ENCODE measurements around the gene CUL7. TPM values are rescaled to one million over a fixed set of nuclear protein-coding genes. Genes with fewer than 3 reads are reported as not detected.
A peak's percentile ranks its signal among the peaks of the same experiment; 100 is the strongest.

The CUL7 gene
- total RNA-seq = 10 to 100 TPM; 13.2 to 15.0 (median 13.3) TPM

DNA sequence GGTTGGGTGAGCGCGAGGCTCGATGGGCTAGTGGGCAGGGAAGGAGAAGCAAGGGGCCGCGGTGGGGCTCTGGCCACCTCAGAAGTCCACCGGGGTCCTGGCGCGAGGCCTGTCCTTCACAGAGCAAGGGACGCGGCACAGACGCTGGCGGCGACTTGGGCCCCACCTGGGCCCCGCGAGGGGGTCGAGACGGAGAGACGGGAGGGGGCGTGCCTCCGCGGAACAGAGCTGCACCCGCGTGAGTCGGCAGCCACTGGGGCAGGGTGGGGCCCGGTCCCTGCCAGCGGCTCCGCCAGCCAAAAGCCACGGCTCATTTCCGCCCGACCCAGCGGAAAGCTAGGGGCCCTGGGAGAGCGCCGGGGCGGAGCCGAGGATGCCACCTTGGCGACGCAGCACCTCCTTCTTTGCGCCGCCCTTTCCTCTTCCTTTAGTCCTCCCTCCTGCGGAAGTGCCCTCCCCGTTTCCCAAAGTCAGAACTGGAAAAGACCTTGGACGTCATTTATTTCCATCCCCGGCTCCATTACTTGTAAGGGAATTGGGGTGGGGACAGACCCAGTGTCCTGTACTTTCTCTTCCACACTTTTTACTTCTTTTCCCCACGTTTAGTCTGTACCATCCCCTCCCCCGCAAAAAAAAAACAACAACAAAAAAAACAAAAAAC, at the start of gene CUL7:
TSS of gene CUL7 (minus strand) at position 307 of the 661 bp plus-strand sequence. CDS start 1,063 bp downstream, outside the sequence.
- peaks cover 25% of the 10 kb centered on the region for H3K36me3 Mint-ChIP-seq (ENCODE audit: insufficient read depth)
- peak; percentile 83 for DNase-seq
- ATAC-seq = peak; percentile 100
- H3K9me3 Mint-ChIP-seq = no peaks in the 10 kb centered on the region
- peak within 1 kb of the TSS; percentile 96 for H3K4me3 Mint-ChIP-seq
- H3K27me3 Mint-ChIP-seq (ENCODE audit: low read depth) = no peaks in the 10 kb centered on the region
- peaks cover 36% of the 10 kb centered on the region for H3K4me1 Mint-ChIP-seq (ENCODE audit: low read depth)

DNA sequence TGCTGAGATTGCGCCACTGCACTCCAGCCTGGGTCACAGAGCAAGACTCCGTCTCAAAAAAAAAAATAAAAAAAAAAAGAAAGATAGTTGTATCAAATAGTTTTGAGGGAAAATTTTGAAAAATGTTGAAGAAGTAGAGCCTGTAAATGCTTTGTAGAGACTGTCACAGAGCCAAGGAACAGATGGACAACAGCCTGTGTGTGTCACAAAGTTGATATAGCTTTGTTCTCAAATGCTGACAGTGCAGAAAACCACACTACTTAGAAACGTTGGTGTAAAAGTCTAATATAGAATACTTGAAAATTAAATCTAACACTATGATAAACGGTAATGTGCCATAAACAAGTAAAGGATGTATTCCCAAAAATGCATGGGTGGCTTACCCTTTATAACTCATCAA, 47.8 kb upstream of the CUL7 start:
- Mint-ChIP-seq H3K36me3 (ENCODE audit: insufficient read depth) (no peaks in the 10 kb centered on the region), H3K9me3 (no peaks in the 10 kb centered on the region), H3K4me3 (no peak overlapping the region), H3K27me3 (ENCODE audit: low read depth) (no peaks in the 10 kb centered on the region), H3K4me1 (ENCODE audit: low read depth) (peaks cover 2% of the 10 kb centered on the region)
- DNase-seq = no peak
- ATAC-seq = no peak

DNA sequence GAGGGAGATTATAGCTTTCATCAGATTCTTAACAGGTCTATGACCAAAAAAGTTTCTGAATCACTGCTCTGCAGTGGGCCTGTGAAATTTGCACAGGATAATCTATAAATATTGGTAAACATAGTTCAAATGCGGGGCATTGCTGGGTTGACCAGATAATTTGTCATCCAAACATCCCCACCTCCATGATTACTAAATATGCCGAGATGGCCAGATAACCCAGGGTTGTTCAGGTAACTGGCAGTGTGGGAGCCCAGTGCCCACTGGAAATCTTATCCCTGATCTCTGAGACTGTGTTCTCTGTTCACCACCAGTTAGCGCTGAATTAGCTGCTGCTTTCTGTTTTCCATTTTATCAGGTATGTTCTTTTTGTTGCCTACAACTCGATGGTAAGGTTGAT, 43.9 kb upstream of the CUL7 start:
- Mint-ChIP-seq H3K9me3 (no peaks in the 10 kb centered on the region), H3K4me3 (no peak overlapping the region), H3K36me3 (ENCODE audit: insufficient read depth) (no peaks in the 10 kb centered on the region), H3K27me3 (ENCODE audit: low read depth) (no peaks in the 10 kb centered on the region), H3K4me1 (ENCODE audit: low read depth) (peaks cover 16% of the 10 kb centered on the region)
- DNase-seq = no peak
- ATAC-seq = no peak

DNA sequence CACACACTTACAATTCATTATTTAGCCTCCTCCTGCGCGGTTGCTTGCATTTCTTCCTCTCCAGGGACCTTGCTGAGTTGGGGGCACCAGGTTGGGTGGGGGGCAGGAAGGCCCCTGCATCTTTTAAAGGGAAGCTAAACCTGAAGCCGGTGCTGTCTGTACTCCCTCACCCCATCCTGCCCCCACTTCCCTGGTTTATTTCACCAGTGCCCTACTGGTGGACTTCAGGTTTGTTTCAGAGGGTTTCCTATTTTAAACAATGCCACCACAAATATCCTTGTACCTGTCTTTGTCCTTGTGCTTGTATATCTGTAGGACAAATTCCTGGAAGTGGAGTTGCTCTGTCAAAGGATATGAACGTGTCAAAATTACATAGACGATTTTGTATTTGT, 43.4 kb upstream of the CUL7 start:
- no peaks in the 10 kb centered on the region for H3K27me3 Mint-ChIP-seq (ENCODE audit: low read depth)
- peaks cover 16% of the 10 kb centered on the region for H3K4me1 Mint-ChIP-seq (ENCODE audit: low read depth)
- ATAC-seq = no peak
- H3K36me3 Mint-ChIP-seq (ENCODE audit: insufficient read depth) = no peaks in the 10 kb centered on the region
- H3K4me3 Mint-ChIP-seq = no peak overlapping the region
- no peak for DNase-seq
- no peaks in the 10 kb centered on the region for H3K9me3 Mint-ChIP-seq

DNA sequence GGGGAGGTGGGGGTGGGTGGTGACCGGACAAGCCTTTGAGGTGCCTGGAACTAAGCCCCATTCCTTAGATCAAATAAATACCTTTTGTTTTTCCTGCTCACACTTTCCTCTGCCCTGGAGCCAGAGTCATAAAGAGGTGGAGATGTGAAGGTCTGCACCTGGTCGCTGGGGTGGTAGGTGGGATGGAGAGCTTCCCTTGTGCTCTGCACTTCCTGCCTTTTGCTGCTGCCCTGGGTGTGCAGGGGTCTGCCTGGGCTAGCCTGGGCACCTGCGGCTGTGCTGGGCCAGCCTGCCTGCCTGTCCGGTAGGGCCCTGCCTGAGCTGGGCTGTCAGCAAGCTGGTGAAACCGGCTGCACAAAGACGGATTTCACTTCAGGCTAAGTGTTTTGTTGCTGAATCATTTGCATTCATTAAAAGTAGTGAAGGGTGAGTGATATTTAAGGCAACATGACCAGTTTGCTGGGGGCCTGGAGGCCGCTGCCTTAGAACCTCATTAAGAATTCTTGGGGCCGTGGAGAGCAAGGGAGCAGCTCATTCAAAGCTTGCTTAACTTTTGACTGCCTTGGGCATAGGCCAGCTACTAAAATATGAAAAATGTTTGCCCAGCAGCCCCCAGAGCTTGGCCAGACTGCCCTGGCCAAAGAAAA, 42.9 kb upstream of the CUL7 start:
- H3K36me3 Mint-ChIP-seq (ENCODE audit: insufficient read depth) = no peaks in the 10 kb centered on the region
- ATAC-seq = no peak

DNA sequence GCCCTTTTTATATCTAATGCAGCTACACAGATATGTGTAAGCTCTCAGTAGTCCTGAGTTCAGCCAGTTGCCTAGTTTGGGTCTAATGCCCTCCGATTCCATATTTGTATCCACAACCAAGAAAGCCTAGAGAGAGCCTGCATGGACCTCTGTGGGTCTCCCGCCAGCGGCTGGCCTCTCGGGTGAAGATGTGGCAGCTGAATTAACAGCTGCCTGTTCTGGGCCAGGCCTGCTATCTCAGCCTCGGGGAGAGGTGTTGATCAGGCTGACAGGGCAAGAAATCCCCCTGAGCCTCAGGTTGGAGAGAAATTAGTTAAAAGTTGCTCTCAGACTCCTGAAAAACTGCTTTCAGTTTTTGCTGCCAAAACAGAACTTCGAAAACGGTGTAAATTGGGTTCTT, 42.3 kb upstream of the CUL7 start:
- Mint-ChIP-seq H3K27me3 (ENCODE audit: low read depth) (no peaks in the 10 kb centered on the region), H3K4me1 (ENCODE audit: low read depth) (peaks cover 16% of the 10 kb centered on the region), H3K36me3 (ENCODE audit: insufficient read depth) (no peaks in the 10 kb centered on the region), H3K9me3 (no peaks in the 10 kb centered on the region), H3K4me3 (no peak overlapping the region)
- DNase-seq = no peak
- no peak for ATAC-seq

More for the DNA sequence above, 42.9 kb upstream of the CUL7 start:
- Mint-ChIP-seq H3K27me3 (ENCODE audit: low read depth) (no peaks in the 10 kb centered on the region), H3K4me3 (no peak overlapping the region), H3K4me1 (ENCODE audit: low read depth) (peaks cover 16% of the 10 kb centered on the region), H3K9me3 (no peaks in the 10 kb centered on the region)
- no peak for DNase-seq

DNA sequence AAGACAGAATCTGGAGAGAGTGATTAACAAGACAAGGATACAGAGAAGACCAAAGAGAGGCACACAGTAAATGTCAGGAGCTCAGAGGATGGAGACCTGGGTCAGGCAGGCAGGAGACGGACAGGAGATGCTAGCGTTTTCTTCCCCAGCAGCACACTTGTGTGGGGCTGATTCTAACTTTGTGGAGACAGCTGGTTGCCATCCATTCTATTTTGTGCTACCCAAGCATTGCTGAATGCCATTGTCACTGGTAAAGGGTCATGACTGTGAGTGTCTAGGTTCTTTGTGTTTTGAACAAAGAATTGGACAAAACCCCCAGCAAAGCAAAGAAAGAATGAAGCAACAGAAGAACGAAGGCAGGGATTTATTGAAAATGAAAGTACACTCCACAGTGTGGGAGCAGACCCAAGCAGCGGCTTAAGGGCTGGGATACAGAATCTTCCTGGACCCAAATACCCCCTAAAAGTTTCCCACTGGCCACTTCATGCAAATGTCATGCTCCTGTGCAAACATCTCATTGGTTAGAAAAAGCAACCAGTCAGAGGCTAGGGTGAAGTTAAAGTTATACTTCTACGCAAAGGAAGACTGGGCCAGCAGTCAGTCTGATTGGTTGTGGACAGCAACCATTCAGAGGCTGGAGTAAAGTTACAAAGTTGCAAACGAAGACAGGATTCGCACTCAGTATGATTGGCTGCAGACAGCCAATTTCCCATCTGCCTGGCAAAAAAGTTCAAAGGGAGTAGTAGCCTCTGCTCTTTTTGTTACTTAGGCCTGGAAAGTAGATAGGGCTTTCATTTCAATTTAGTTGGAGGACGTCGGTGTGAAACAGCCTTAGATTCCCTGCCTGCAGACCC, 40.0 kb upstream of the CUL7 start:
- DNase-seq (no peak), ATAC-seq (peak; percentile 23 to 38)
- no peaks in the 10 kb centered on the region for H3K36me3 Mint-ChIP-seq (ENCODE audit: insufficient read depth)
- H3K4me1 Mint-ChIP-seq (ENCODE audit: low read depth) = peaks cover 16% of the 10 kb centered on the region
- H3K4me3 Mint-ChIP-seq = peak overlapping the region; percentile 14
- no peaks in the 10 kb centered on the region for H3K27me3 Mint-ChIP-seq (ENCODE audit: low read depth)
- no peaks in the 10 kb centered on the region for H3K9me3 Mint-ChIP-seq

DNA sequence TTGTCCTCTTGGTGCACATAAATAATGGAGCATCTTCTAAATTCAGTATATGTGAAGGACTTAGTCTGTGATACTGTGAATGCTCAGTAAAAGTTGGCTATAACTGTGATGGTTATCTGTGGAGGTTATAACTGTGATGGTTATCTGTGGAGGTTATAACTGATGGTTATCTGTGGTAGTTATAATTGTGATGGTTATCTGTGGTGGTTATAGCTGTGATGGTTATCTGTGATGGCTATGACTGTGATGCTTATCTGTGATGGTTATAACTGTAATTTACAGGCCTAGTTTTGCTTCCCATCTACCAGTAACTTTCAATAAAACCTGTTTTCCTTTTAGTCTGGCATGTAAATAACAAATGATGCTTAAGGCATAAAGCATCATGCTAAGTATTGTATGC, 39.0 kb upstream of the CUL7 start:
- Mint-ChIP-seq H3K36me3 (ENCODE audit: insufficient read depth) (no peaks in the 10 kb centered on the region), H3K4me1 (ENCODE audit: low read depth) (peaks cover 16% of the 10 kb centered on the region), H3K4me3 (no peak overlapping the region), H3K27me3 (ENCODE audit: low read depth) (no peaks in the 10 kb centered on the region), H3K9me3 (no peaks in the 10 kb centered on the region)
- ATAC-seq (no peak), DNase-seq (no peak)

DNA sequence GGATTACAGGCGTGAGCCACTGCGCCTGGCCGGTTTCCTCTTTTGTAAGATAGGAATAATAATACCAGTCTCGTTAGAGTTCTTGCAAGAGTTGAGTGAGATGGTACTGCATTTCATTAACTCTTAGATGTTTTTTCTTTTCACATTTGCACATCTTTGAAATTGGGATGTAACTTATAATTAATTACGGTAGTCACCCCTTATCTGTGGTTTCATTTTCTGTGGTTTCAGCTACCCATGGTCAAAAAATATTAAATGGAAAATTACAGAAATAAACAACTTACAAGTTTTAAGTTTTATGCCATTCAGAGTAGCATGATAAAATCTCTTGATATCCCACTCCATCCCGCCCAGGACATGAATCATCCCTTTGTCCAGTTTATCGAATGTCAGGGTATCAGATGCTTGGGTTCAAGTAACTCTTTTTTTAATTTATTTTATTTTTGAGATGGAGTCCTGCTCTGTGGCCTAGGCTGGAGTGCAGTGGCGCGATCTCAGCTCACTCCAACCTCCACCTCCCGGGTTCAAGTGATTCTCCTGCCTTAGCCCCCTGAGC, 37.9 kb upstream of the CUL7 start:
- Mint-ChIP-seq H3K4me1 (ENCODE audit: low read depth) (peaks cover 16% of the 10 kb centered on the region), H3K4me3 (no peak overlapping the region), H3K36me3 (ENCODE audit: insufficient read depth) (no peaks in the 10 kb centered on the region), H3K27me3 (ENCODE audit: low read depth) (no peaks in the 10 kb centered on the region), H3K9me3 (no peaks in the 10 kb centered on the region)
- ATAC-seq (no peak), DNase-seq (no peak)

DNA sequence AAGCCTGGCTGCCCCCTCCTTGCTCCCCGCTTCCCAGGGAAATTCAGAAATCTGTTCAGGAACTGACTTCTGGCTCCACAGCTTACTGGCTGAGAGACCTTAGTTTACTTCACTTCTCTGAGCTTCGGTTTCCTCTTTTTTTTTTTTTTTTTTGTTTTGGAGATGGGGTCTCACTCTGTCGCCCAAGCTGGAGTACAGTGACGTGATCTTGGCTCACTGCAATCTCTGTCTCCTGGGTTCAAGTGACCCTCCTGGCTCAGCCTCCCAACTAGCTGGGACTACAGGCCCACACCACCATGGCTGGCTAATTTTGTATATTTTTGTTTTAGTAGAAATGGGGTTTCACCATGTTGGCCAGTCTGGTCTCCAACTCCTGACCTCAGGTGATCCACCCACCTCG, 37.4 kb upstream of the CUL7 start:
- H3K27me3 Mint-ChIP-seq (ENCODE audit: low read depth) = no peaks in the 10 kb centered on the region
- peaks cover 21% of the 10 kb centered on the region for H3K4me1 Mint-ChIP-seq (ENCODE audit: low read depth)
- no peaks in the 10 kb centered on the region for H3K36me3 Mint-ChIP-seq (ENCODE audit: insufficient read depth)
- no peaks in the 10 kb centered on the region for H3K9me3 Mint-ChIP-seq
- DNase-seq (no peak), ATAC-seq (no peak)
- no peak overlapping the region for H3K4me3 Mint-ChIP-seq

DNA sequence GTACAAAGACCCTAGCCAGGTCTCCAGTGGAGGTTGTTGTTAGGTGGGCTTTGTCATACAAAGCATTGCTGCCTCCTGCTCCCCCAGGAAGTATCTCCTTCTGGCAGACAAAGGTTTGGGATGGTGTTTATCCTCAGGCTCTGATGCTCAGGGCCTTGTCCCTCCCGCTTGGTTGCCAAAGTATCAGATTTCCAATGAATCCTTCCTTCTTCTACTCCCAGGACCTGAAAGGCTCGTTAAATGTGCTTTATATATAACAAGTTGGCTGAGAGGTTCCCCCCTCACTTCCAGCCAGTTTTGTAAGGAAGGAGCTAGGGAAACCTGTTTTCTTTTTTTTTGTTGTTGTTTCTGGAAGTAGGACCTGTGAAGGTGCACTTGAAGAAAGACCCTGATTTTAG, 36.9 kb upstream of the CUL7 start:
- Mint-ChIP-seq H3K4me1 (ENCODE audit: low read depth) (peaks cover 22% of the 10 kb centered on the region), H3K27me3 (ENCODE audit: low read depth) (no peaks in the 10 kb centered on the region), H3K4me3 (no peak overlapping the region), H3K9me3 (no peaks in the 10 kb centered on the region), H3K36me3 (ENCODE audit: insufficient read depth) (no peaks in the 10 kb centered on the region)
- ATAC-seq (no peak), DNase-seq (no peak)

DNA sequence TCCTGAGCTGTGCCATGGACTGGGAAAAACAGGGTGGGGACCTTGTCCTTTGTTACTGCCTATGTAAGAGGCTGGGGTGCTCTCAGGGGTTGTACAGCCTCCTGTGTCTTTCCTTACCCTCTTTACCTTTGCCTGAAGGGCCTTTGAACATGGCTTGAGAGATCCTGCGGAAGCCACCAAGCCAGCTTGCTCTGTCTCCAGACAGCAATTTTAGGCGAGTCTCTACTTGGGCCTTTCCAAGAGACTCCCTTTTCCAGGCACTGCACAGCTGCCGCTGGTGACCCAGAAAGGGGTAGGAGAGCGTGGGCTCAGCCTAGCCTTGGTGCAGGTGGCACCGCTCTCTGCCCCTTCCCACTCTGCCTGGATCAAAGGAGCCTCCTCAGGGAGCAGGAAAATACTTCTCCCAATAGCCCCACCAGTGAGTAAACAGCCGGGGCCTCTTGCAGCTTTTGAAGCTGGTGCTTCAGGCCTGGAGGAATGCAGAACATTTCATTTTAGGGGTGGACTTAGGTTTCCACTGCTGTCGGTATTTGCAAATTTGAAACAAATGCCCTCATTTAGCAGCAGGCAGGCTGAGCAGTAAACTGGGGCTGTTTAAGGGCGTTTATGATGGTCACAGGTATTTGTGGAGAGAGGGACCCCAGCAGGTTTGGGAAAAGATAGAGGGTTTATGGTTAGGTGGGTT, 36.4 kb upstream of the CUL7 start:
- Mint-ChIP-seq H3K4me1 (ENCODE audit: low read depth) (peaks cover 21% of the 10 kb centered on the region), H3K36me3 (ENCODE audit: insufficient read depth) (no peaks in the 10 kb centered on the region), H3K4me3 (no peak overlapping the region), H3K9me3 (no peaks in the 10 kb centered on the region), H3K27me3 (ENCODE audit: low read depth) (no peaks in the 10 kb centered on the region)
- no peak for DNase-seq
- ATAC-seq = no peak

DNA sequence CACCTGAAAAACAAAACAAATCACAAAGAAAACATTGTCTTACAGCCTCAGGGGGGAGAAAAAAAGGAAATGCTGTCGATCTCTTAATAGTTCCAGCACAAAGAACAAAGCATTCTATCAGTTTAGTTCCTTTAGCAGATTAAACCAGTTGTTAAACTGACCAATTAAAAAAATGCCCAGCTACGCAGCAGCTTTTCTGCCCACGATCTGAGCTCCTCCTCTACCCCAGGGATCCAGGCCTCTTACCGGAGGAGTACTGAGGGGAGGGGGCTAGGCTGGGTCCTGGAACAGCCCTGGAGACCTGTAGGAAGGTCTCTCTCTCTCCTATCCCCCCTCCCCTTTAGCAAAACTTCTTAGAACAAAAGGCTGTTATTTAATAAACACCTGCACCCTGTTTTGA, 35.8 kb upstream of the CUL7 start:
- H3K36me3 Mint-ChIP-seq (ENCODE audit: insufficient read depth) = no peaks in the 10 kb centered on the region
- no peak overlapping the region for H3K4me3 Mint-ChIP-seq
- no peak for DNase-seq
- ATAC-seq = no peak
- H3K4me1 Mint-ChIP-seq (ENCODE audit: low read depth) = peaks cover 21% of the 10 kb centered on the region
- no peaks in the 10 kb centered on the region for H3K27me3 Mint-ChIP-seq (ENCODE audit: low read depth)
- H3K9me3 Mint-ChIP-seq = no peaks in the 10 kb centered on the region

DNA sequence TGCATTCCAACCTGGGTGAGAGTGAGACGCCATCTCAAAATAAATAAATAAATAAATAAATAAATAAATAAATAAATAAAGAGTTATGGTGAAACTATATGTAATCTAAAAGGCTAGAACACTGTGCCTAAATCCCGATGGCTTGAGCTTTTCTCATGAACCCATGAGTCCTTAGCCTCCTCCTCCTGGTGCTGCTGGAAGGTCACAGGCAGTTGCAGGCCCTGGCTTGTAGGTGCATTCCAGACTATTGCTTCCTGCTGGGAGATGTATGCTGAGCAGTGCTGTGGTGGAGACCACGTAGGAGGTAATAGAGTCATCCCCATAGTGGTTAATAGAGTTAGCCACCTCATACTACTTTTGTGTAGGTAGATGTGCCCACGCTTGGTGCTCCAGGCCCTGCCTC, 35.0 kb upstream of the CUL7 start:
- Mint-ChIP-seq H3K9me3 (no peaks in the 10 kb centered on the region), H3K27me3 (ENCODE audit: low read depth) (no peaks in the 10 kb centered on the region), H3K36me3 (ENCODE audit: insufficient read depth) (no peaks in the 10 kb centered on the region), H3K4me1 (ENCODE audit: low read depth) (peaks cover 16% of the 10 kb centered on the region), H3K4me3 (no peak overlapping the region)
- DNase-seq = no peak
- peak; percentile 29 to 41 for ATAC-seq

All from activated T-cell treated with anti-CD3 and anti-CD28 coated beads, Interleukin-2, amount 50 U/mL, for 4 hours (primary cell).